NCI-H748 treated with DMSO at 0.1 percent for 48 hours (cell line): Measurements from ENCODE around the gene WDR36.

Experiments used
- DNase-seq: peaks from one replicate; lab custom pipeline; 2025; lab: John Stamatoyannopoulos, UW

Gene WDR36

GRCh38 chr5:111092062-111092853 is at the start of gene WDR36:
TSS of gene WDR36 (plus strand) at chr5:111092348. CDS start at chr5:111092457, 109 bp downstream.
- DNase-seq = peak; percentile 84

GRCh38 chr5:111043712-111044506 is 48.2 kb upstream of the WDR36 start:
- no peak for DNase-seq

GRCh38 chr5:111058064-111058463 is 34.1 kb upstream of the WDR36 start:
- DNase-seq = no peak

- no peak for DNase-seq
These were observed 32.0 kb upstream of the WDR36 start for GRCh38 chr5:111060169-111060568.

GRCh38 chr5:111061618-111062017 is 30.5 kb upstream of the WDR36 start:
- DNase-seq = no peak

- no peak for DNase-seq
These were observed 28.3 kb upstream of the WDR36 start for GRCh38 chr5:111063709-111064322.

- DNase-seq = no peak
These were observed 25.7 kb upstream of the WDR36 start for GRCh38 chr5:111066261-111066938.

GRCh38 chr5:111068213-111068612 is 23.9 kb upstream of the WDR36 start:
- no peak for DNase-seq

- no peak for DNase-seq
These were observed 22.3 kb upstream of the WDR36 start for GRCh38 chr5:111069839-111070238.

- no peak for DNase-seq
These were observed 21.6 kb upstream of the WDR36 start for GRCh38 chr5:111070272-111071134.

- no peak for DNase-seq
These were observed 20.7 kb upstream of the WDR36 start, which contains the start of gene TSLP for GRCh38 chr5:111071413-111071812. TSS of gene TSLP (plus strand) at chr5:111071713. CDS start at chr5:111071891, 178 bp downstream.

- peak; percentile 44 for DNase-seq
These were observed 19.0 kb upstream of the WDR36 start for GRCh38 chr5:111072949-111073682.

GRCh38 chr5:111074244-111074643 is 17.9 kb upstream of the WDR36 start:
- DNase-seq = no peak

- no peak for DNase-seq
These were observed 16.6 kb upstream of the WDR36 start for GRCh38 chr5:111075520-111075919.

GRCh38 chr5:111076091-111076490 is 16.1 kb upstream of the WDR36 start:
- no peak for DNase-seq

- DNase-seq = no peak
These were observed 14.5 kb upstream of the WDR36 start for GRCh38 chr5:111077678-111078077.

- no peak for DNase-seq
These were observed 12.3 kb upstream of the WDR36 start for GRCh38 chr5:111079846-111080245.

- DNase-seq = peak; percentile 22
These were observed 8.8 kb upstream of the WDR36 start for GRCh38 chr5:111083323-111083722.

- no peak for DNase-seq
These were observed 3.8 kb downstream of the WDR36 start for GRCh38 chr5:111095982-111096381.

GRCh38 chr5:111099058-111099778 is 7.1 kb downstream of the WDR36 start:
- DNase-seq = no peak
